Measurements from ENCODE around the gene RPL19.

DNA sequence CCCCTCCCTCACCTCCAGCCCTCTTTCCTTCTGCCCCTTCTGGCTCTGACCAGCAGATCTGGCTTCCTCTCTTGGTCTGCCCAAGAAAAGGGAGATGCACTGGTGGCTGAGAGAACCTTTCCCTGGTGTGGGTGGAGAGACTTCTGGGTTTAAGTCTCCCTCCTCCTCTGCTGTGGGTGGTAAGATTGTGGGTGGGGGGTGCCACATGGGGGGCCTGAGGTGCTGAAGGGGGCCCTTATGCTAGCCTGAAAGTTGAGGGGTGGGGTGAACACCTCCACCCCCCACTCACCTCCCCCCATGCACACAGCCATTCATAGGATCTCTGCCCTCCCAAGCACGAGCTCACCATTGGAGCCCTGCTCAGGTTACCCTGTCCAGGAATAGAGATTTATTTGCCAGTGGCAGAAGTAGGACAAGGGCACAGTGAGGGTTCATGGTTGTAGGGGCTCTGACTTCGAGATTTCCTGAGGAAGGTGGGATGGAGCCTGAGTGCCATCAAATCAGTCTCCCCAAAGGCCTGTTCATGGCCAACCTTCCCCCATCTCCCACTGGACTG, 27.4 kb downstream of the RPL19 start:
- TF ChIP-seq, protein P1, sequence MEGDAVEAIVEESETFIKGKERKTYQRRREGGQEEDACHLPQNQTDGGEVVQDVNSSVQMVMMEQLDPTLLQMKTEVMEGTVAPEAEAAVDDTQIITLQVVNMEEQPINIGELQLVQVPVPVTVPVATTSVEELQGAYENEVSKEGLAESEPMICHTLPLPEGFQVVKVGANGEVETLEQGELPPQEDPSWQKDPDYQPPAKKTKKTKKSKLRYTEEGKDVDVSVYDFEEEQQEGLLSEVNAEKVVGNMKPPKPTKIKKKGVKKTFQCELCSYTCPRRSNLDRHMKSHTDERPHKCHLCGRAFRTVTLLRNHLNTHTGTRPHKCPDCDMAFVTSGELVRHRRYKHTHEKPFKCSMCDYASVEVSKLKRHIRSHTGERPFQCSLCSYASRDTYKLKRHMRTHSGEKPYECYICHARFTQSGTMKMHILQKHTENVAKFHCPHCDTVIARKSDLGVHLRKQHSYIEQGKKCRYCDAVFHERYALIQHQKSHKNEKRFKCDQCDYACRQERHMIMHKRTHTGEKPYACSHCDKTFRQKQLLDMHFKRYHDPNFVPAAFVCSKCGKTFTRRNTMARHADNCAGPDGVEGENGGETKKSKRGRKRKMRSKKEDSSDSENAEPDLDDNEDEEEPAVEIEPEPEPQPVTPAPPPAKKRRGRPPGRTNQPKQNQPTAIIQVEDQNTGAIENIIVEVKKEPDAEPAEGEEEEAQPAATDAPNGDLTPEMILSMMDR (IDR thresholded peaks at IDR 0.05) = no peak
- no peak for TF ChIP-seq POLR2A (IDR thresholded peaks at IDR 0.05)

All from lower leg skin (tissue), 3 donors.